ENCODE data around the gene RHOT2. TPM values are rescaled to one million over a fixed set of nuclear protein-coding genes. Genes with fewer than 3 reads are reported as not detected.

RHOT2 gene
- polyA plus RNA-seq, 1 donor (not counting 4 experiments of a cell fraction or from before 2014, with no cell fraction given): 58.7 TPM

DNA sequence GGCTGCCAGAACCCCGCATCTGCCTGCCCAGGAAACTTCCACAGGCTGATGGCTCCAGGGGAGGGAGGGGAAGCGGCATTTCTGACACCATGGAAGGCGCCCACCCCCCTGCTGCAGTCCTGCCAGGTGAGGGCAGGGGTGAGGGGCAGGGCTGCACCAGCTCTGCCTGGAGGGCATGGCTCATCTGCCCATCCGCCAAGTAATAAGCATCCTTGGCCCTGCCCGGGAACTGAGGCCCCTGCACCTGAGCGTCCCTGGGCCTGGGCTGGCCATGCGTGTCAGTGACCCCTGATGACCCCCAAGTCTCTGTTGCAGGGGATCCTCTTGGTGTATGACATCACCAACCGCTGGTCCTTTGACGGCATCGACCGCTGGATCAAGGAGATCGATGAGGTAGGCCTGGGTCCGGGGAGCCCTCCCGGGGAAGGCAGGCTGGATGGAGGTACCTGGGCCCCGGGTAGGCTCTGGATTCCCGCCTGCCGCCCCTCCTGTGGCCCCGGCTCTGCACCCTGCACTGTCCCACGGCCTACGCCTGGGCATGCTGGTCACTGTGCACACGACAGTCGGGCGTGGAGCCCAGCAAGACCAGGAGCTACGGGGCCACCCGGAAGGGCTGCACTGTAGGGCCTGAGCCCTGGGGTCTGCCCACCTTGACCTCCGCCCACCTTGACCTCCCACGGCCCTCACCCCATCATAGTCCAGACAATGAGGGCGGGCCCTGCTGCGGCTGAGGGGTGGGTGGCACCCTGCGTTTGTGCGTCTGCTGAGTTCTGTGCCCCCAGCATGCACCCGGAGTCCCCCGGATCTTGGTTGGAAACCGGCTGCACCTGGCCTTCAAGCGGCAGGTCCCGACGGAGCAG is 42.6 kb upstream of the RHOT2 start:
- Histone ChIP-seq H3K4me1 (ENCODE audit: control insufficient read depth, extremely low read depth, insufficient read depth, low read length) (peaks cover 32% of the 10 kb centered on the region), H3K4me3 (ENCODE audit: control insufficient read depth in 2 of 3, extremely low read depth in 1 of 3, insufficient read depth in 2 of 3, low read depth in 1 of 3, low read length in 3 of 3) (no peak overlapping the region), H3K9ac (ENCODE audit: control insufficient read depth, extremely low read depth, insufficient read depth, low read length) (no peak overlapping the region), H3K27ac (ENCODE audit: control insufficient read depth, insufficient read depth, low read length) (no peak overlapping the region), H3K9me3 (ENCODE audit: control insufficient read depth, low read depth, low read length) (no peaks in the 10 kb centered on the region), H4K20me1 (ENCODE audit: control insufficient read depth, extremely low read depth, insufficient read depth, low read length) (peaks cover 11% of the 10 kb centered on the region), H2AFZ (ENCODE audit: control insufficient read depth, low read length) (no peak overlapping the region), H3K27me3 (ENCODE audit: control insufficient read depth, extremely low read depth, insufficient read depth, low read length) (peaks cover 12% of the 10 kb centered on the region), H3K79me2 (ENCODE audit: control insufficient read depth, insufficient read depth, low read length) (no peaks in the 10 kb centered on the region), H3K36me3 (ENCODE audit: control insufficient read depth in 2 of 2, extremely low read depth in 1 of 2, insufficient read depth in 2 of 2, low read length in 2 of 2) (peaks cover 2 to 3% of the 10 kb centered on the region in 2 experiments), H3K9me1 (ENCODE audit: control insufficient read depth, extremely low read depth, insufficient read depth, low read length) (no peaks in the 10 kb centered on the region), H3K4me2 (ENCODE audit: control insufficient read depth, extremely low read depth, insufficient read depth, low read depth, low read length) (no peak overlapping the region)
- TF ChIP-seq EZH2 (IDR thresholded peaks at IDR 0.05; ENCODE audit: low read length) (no peak), CTCF (optimal IDR thresholded peaks at IDR 0.05 in 1 of 3, IDR thresholded peaks at IDR 0.05 in 1 of 3, conservative IDR thresholded peaks at IDR 0.05 in 1 of 3; ENCODE audit: extremely low read depth in 1 of 3, insufficient read depth in 2 of 3, low read length in 3 of 3) (no peak)
- FAIRE-seq (no peak), DNase-seq (ENCODE audit: low read depth, low spot score) (no peak)
- dilution Hi-C loops (cut with MboI; ENCODE audit: extremely low pct_ligation_motif_present, low sequenced_read_pairs): no loop called here

GRCh38 chr16:625977-626765 is 41.8 kb upstream of the RHOT2 start:
- peaks cover 7% of the 10 kb centered on the region for H4K20me1 ChIP-seq (ENCODE audit: control insufficient read depth, extremely low read depth, insufficient read depth, low read length)
- no peaks in the 10 kb centered on the region for H3K79me2 ChIP-seq (ENCODE audit: control insufficient read depth, insufficient read depth, low read length)
- H3K9me3 ChIP-seq (ENCODE audit: control insufficient read depth, low read depth, low read length): no peaks in the 10 kb centered on the region
- H2AFZ ChIP-seq (ENCODE audit: control insufficient read depth, low read length): no peak overlapping the region
- no peak overlapping the region for H3K9ac ChIP-seq (ENCODE audit: control insufficient read depth, extremely low read depth, insufficient read depth, low read length)
- H3K4me3 ChIP-seq (ENCODE audit: control insufficient read depth in 2 of 3, extremely low read depth in 1 of 3, insufficient read depth in 2 of 3, low read depth in 1 of 3, low read length in 3 of 3): no peak overlapping the region
- DNase-seq (ENCODE audit: low read depth, low spot score) (no peak), FAIRE-seq (no peak)
- peaks cover 6% of the 10 kb centered on the region for H3K27me3 ChIP-seq (ENCODE audit: control insufficient read depth, extremely low read depth, insufficient read depth, low read length)
- no peak overlapping the region for H3K4me2 ChIP-seq (ENCODE audit: control insufficient read depth, extremely low read depth, insufficient read depth, low read depth, low read length)
- peaks cover 28% of the 10 kb centered on the region for H3K4me1 ChIP-seq (ENCODE audit: control insufficient read depth, extremely low read depth, insufficient read depth, low read length)
- peak overlapping the region; percentile 49 for H3K27ac ChIP-seq (ENCODE audit: control insufficient read depth, insufficient read depth, low read length)
- H3K9me1 ChIP-seq (ENCODE audit: control insufficient read depth, extremely low read depth, insufficient read depth, low read length): no peaks in the 10 kb centered on the region
- dilution Hi-C loops (cut with MboI; ENCODE audit: extremely low pct_ligation_motif_present, low sequenced_read_pairs): no loop called here
- H3K36me3 ChIP-seq (ENCODE audit: control insufficient read depth in 2 of 2, extremely low read depth in 1 of 2, insufficient read depth in 2 of 2, low read length in 2 of 2): peaks cover 2 to 3% of the 10 kb centered on the region in 2 experiments
- no peak for TF ChIP-seq CTCF (optimal IDR thresholded peaks at IDR 0.05 in 1 of 3, IDR thresholded peaks at IDR 0.05 in 1 of 3, conservative IDR thresholded peaks at IDR 0.05 in 1 of 3; ENCODE audit: extremely low read depth in 1 of 3, insufficient read depth in 2 of 3, low read length in 3 of 3)
- TF ChIP-seq EZH2 (IDR thresholded peaks at IDR 0.05; ENCODE audit: low read length): no peak

All from keratinocyte (primary cell).